Central memory CD8-positive, alpha-beta T cell (primary cell): ENCODE measurements around the gene SEMA5A.

Experiments
- ATAC-seq: fragments of 150-1000 bp; cut with Tn5 transposase; replicated peaks from 2 replicates; pipeline ENCODE4 v1.10.0; 2022; ENCODE audit warnings: mild to moderate bottlenecking, moderate FRiP score, moderate number of reproducible peaks; ENCODE audit not compliant: poor library complexity, severe bottlenecking; ENCODE audit errors: extremely low read depth
- DNase-seq, 2 donors: peaks; one replicate each; pipeline ENCODE4 v3.0.0; 2021; ENCODE audit warnings: low spot score in 2 of 2
- H3K27ac Mint-ChIP-seq: one replicate; pipeline ENCODE4 v1.8.0; 2022; ENCODE audit warnings: low read depth, mild to moderate bottlenecking, moderate library complexity, mixed read lengths
- H3K27me3 Mint-ChIP-seq: one replicate; pipeline ENCODE4 v1.8.0; 2022; ENCODE audit warnings: mixed read lengths
- H3K36me3 Mint-ChIP-seq: one replicate; pipeline ENCODE4 v1.8.0; 2022; ENCODE audit warnings: mild to moderate bottlenecking, moderate library complexity, mixed read lengths; ENCODE audit not compliant: insufficient read depth
- H3K4me1 Mint-ChIP-seq: one replicate; pipeline ENCODE4 v1.8.0; 2022; ENCODE audit warnings: mixed read lengths
- H3K4me3 Mint-ChIP-seq: one replicate; pipeline ENCODE4 v1.8.0; 2022; ENCODE audit warnings: mild to moderate bottlenecking, moderate library complexity, mixed read lengths
- H3K9me3 Mint-ChIP-seq: one replicate; pipeline ENCODE4 v1.8.0; 2022; ENCODE audit warnings: mixed read lengths

Gene SEMA5A

DNA sequence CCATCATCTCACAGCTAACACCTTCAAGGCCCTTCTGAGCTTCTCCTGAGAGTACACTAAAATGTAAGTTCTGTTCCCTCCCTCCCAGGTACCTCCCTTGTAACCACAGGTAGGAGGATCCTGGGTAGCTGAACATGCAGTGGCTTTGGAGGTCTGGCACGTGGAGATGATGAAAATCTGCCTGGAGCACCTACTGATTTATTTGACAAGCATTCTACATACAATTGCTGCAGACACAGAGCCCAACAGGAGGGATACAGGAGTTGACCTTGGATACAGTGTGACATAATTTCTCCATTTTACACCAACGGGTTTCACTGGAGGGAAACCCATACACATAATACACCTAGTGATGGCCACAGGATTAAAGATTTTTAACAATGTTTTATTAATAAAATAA is 478.7 kb downstream of the SEMA5A start:
- no peaks in the 10 kb centered on the region for H3K36me3 Mint-ChIP-seq
- H3K4me1 Mint-ChIP-seq = no peaks in the 10 kb centered on the region
- no peak for DNase-seq
- H3K4me3 Mint-ChIP-seq = no peak overlapping the region
- no peak for ATAC-seq
- no peaks in the 10 kb centered on the region for H3K27me3 Mint-ChIP-seq
- no peak overlapping the region for H3K27ac Mint-ChIP-seq
- H3K9me3 Mint-ChIP-seq = peaks cover 7% of the 10 kb centered on the region

DNA sequence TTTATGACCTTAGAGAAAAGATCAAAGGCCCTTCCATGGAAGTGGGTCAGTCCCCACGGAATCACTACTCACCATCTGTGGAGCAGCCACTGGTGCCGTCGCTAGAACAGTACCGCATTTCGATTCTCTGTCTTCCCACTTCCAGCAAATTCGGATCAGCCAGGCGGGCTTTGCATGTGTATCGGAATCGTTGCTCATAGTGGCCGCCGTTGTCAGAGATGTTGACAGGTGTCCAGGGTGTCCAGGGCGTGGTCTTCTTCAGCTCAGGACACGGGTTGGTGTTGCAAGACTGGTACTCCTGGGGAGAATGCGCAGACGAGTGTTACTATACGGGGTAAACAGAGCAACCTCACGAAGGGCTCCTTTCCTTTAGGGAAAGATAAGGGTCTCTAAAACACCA is 479.5 kb downstream of the SEMA5A start:
- peaks cover 1% of the 10 kb centered on the region for H3K36me3 Mint-ChIP-seq
- H3K4me1 Mint-ChIP-seq = no peaks in the 10 kb centered on the region
- H3K4me3 Mint-ChIP-seq = no peak overlapping the region
- DNase-seq (no peak), ATAC-seq (no peak)
- peaks cover 10% of the 10 kb centered on the region for H3K9me3 Mint-ChIP-seq
- H3K27me3 Mint-ChIP-seq = no peaks in the 10 kb centered on the region
- no peak overlapping the region for H3K27ac Mint-ChIP-seq

DNA sequence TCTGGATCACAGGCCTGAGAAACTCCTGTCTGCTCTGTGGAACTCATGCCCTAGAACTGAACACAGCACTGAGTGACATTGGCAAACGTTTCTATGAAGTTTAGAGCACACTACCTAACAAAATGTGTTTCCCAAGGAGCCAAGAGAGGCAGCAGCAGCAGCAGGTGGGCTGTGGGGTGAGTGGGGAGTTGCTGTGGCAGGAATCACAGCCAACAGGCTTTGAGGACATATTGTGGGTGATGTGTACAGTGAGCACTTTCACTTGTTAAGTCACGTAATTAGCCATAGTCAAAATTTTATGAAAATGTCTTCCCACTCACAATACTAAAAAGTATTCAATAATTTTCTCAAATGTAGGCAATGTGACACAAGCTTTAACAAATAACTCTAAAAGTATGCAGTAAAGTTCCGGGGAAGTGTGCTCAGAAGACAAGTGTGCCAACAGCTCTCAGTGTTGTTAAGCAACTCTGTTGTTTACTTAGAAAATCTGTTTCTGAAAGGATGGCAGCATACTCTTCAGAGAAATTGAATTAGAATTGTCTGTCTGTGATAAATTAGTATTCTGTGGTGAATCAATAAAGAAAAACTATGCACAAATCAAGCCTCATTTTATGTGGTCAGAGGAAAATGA is 482.1 kb downstream of the SEMA5A start:
- no peak overlapping the region for H3K27ac Mint-ChIP-seq
- ATAC-seq (no peak), DNase-seq (no peak)
- no peaks in the 10 kb centered on the region for H3K4me1 Mint-ChIP-seq
- H3K4me3 Mint-ChIP-seq = no peak overlapping the region
- H3K27me3 Mint-ChIP-seq = no peaks in the 10 kb centered on the region
- peaks cover 16% of the 10 kb centered on the region for H3K9me3 Mint-ChIP-seq
- peaks cover 1% of the 10 kb centered on the region for H3K36me3 Mint-ChIP-seq

DNA sequence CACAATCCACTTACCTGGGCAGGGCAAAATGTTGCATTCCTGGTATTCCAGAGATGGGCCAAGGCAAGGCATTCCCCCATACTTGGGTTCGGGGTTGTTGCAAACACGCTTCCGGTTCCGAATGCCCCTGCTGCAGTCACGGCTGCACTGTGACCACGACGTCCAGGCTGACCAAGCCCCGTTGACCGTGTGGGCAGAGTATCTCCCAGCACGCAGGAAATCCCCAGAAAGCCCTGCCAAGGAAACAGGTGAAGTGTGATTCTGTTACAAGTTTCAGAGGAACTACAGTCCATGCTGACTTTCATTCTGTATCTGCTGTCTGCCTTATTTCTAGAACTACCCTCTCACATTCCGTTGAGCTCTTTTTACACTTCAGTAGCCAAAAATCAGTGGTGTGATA is 483.0 kb downstream of the SEMA5A start:
- ATAC-seq (no peak), DNase-seq (no peak)
- Mint-ChIP-seq H3K27ac (no peak overlapping the region), H3K9me3 (peaks cover 14% of the 10 kb centered on the region), H3K36me3 (peaks cover 1% of the 10 kb centered on the region), H3K27me3 (no peaks in the 10 kb centered on the region), H3K4me3 (no peak overlapping the region), H3K4me1 (no peaks in the 10 kb centered on the region)

DNA sequence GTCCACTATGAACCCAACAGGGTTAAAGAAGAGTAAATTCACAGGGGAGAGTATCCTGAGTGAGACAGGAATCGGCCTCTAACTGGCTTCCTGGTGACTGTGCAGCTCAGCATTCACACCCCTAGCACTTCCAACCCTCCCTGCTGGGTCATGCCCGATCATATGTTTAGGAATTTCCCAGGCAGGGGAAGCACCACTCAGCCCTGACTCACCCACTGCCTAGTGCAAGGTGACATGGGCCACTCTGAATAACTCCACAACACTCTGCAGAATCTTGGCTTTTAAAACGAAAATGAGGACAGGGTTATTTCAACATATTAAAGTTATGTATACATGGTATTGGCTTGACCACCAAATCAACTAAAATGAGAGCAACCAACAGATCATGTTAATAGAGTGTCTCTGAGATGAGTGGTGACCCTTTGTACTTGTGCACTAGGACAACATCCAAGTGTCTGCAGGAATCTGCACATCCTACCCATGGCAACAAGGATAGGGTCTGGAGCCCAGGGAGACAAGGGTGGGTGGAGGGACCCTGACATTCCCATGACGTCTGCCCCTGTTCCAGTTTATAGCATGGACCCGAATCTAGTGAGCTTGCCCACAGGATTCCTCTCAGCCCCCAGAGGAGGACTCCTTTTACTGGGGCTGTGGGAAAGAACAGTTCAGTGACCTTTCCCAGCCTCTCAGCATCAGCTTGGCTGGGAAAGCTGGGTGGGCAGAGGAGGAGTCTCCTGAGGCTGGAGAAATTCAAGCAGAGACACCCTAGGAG is 485.8 kb downstream of the SEMA5A start:
- no peak for ATAC-seq
- H3K27ac Mint-ChIP-seq = no peak overlapping the region
- no peaks in the 10 kb centered on the region for H3K4me1 Mint-ChIP-seq
- peaks cover 1% of the 10 kb centered on the region for H3K36me3 Mint-ChIP-seq
- peaks cover 9% of the 10 kb centered on the region for H3K9me3 Mint-ChIP-seq
- H3K27me3 Mint-ChIP-seq = no peaks in the 10 kb centered on the region
- no peak for DNase-seq
- H3K4me3 Mint-ChIP-seq = no peak overlapping the region

DNA sequence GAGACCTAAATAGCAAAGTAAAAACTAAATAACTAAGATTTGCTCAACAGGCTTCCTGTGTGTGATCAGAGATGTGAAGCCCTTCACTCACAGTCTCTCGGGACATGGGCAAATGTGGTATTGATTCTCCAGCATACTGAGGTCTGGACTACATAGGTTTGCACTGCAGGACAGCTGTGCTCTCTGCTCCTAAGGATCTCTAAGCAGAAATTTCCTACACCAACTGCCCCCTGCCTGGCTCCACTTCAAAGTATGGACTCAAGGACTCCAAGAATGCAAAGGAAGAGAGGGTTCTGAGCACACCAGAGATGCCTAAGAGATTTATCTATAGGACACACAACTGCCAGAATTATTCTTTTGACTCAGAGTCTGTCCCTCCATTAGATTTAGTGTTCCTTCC is 487.2 kb downstream of the SEMA5A start:
- no peaks in the 10 kb centered on the region for H3K4me1 Mint-ChIP-seq
- DNase-seq (no peak), ATAC-seq (no peak)
- no peak overlapping the region for H3K4me3 Mint-ChIP-seq
- H3K9me3 Mint-ChIP-seq = peaks cover 9% of the 10 kb centered on the region
- H3K27me3 Mint-ChIP-seq = no peaks in the 10 kb centered on the region
- H3K27ac Mint-ChIP-seq = no peak overlapping the region
- H3K36me3 Mint-ChIP-seq = peaks cover 1% of the 10 kb centered on the region

DNA sequence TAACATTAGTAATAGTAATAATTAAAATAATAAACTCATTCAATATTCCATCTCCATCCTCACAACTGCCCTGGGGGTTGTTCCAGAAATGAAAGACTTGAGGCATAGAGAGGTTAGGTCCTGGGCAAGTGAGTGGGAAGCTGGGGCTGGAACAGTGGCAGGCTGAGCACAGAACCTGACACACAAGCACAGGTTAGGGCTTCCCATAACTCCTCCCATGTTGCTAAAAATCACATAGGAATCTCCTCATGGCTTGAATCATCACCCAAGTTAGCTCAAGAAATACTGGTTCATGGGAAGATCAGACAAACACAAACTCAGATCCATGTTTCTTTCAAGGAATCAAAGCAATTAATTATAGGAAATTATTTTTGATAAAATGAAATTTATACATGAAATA is 487.7 kb downstream of the SEMA5A start:
- ATAC-seq (no peak), DNase-seq (no peak)
- Mint-ChIP-seq H3K4me3 (no peak overlapping the region), H3K4me1 (no peaks in the 10 kb centered on the region), H3K9me3 (peaks cover 9% of the 10 kb centered on the region), H3K27me3 (no peaks in the 10 kb centered on the region), H3K36me3 (peaks cover 1% of the 10 kb centered on the region), H3K27ac (no peak overlapping the region)

DNA sequence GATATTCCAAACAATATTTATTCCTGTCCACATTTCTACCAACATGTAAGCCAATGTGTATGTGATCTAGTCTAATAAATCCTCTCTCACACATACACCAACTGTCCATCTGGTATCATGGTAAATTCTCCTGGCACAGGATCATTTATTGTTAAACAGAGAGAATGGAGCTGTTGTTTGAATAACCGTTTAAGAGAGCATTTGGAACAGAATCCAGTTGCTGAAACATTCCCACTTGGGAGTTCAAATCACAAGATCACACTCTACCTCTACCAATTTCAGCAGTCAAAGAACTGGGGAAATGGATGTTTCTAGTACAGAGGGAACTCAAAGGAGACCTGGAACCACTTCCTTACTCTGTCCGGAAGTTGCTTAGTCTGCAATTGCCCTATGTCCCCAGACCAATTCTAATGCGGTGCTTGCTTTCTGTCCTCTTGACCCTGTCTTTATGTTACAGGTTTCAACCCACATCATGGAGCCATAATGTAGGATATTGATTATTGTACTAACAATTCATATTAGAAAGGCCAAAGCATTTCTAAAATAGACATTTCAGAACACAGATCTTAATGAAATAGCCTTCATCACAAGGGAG is 488.4 kb downstream of the SEMA5A start:
- Mint-ChIP-seq H3K36me3 (peaks cover 1% of the 10 kb centered on the region), H3K27ac (no peak overlapping the region), H3K4me1 (no peaks in the 10 kb centered on the region), H3K27me3 (no peaks in the 10 kb centered on the region), H3K4me3 (no peak overlapping the region), H3K9me3 (peaks cover 10% of the 10 kb centered on the region)
- DNase-seq = no peak
- ATAC-seq = no peak

DNA sequence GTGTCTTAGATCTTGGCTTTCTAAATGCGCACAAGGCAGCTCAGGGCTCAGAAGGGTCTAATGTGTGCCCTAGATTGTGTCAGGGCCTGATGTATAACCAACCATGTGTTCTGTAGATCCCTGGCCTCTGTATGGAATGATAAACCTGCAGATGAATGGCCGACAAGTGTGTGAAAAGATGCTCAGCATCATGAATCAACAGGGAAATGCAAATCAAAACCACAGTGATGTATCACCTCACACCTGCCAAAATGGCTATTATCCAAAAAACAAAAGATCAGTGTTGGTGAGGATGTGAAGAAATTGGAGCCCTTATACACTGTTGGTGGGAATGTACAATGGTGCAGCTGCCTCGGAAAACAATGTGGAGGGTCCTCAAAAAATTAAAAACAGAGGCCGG is 489.8 kb downstream of the SEMA5A start:
- no peak overlapping the region for H3K4me3 Mint-ChIP-seq
- H3K4me1 Mint-ChIP-seq = no peaks in the 10 kb centered on the region
- DNase-seq (no peak), ATAC-seq (no peak)
- H3K27ac Mint-ChIP-seq = no peak overlapping the region
- H3K27me3 Mint-ChIP-seq = no peaks in the 10 kb centered on the region
- H3K9me3 Mint-ChIP-seq = peaks cover 7% of the 10 kb centered on the region
- H3K36me3 Mint-ChIP-seq = no peaks in the 10 kb centered on the region

DNA sequence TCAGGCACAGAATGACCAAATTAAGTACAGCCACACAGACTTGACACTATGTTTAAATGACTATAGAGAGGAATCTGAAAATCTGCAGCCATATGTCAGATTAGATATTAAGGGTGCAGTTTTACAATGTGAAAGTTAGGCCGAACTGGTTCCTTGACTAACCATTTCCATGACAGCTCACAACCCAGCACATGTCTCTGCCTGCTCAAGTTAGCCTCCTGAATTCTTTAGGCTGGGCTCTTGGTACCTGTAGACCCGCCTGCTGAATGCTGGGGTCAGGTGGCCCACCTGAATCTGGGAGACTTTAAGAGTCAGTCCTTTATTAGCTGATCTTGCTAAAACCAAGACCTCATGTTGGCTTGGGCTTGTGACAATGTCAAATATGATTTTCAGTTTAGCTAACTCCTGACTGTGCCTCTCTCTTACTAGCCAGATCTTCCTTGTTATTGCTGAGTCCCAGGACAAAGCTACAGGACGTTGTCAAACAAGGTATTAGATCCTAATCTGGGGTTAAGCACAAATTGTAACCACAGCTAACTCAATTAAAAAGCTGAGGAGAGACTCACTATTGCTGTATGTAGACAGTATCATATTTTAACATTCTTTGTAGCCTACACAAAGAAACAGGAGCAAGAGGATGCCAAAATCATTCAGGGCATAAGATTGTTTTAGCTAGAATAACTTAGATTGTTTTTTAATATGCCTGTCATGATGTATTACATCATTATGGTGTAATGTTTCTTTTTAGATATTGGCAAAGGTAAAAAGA is 490.9 kb downstream of the SEMA5A start:
- H3K27me3 Mint-ChIP-seq = no peaks in the 10 kb centered on the region
- DNase-seq = no peak

DNA sequence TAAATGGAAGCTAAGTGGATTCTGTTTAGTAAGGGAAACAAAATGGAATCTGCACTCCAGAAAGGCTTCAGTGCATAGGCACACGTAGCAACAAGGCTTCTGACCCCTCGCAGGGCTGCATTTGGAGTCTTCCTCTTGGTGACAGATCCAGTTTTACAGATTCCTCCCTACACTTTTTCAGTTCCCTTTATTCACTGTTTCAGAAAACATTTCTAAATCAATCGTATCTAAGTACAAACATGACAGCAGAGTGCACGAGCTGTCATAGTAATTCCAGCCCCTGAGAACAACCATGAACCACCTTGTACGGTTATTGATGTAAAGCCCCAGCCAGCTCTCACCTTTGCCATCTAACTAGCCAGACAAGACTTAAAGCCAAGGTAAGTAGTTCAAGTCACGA is 491.6 kb downstream of the SEMA5A start:
- Mint-ChIP-seq H3K4me1 (no peaks in the 10 kb centered on the region), H3K36me3 (no peaks in the 10 kb centered on the region), H3K27ac (no peak overlapping the region), H3K4me3 (no peak overlapping the region), H3K9me3 (peaks cover 4% of the 10 kb centered on the region), H3K27me3 (no peaks in the 10 kb centered on the region)
- DNase-seq (no peak), ATAC-seq (no peak)

More for the DNA sequence above, 490.9 kb downstream of the SEMA5A start:
- ATAC-seq = no peak
- peaks cover 4% of the 10 kb centered on the region for H3K9me3 Mint-ChIP-seq
- no peak overlapping the region for H3K27ac Mint-ChIP-seq
- H3K4me3 Mint-ChIP-seq = no peak overlapping the region
- H3K4me1 Mint-ChIP-seq = no peaks in the 10 kb centered on the region
- H3K36me3 Mint-ChIP-seq = no peaks in the 10 kb centered on the region

DNA sequence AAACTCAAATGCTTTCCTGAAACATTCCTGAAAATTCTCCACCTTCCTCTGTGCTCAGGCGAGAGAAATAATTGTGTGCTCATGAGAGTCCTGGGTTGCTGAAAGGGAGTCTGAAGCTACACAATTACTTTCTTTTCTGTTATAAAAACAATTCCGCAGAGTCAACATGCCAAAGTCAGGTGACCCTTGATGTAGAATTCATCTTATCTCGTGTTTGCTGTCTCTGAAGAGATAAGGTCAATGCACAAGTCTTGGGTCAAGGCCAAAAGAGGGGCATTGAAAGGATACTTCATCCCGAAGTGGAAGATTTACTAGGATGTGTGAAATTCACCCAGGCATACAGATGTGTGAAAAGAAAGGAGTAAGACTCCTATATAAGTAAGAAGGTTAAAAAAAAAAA is 493.5 kb downstream of the SEMA5A start:
- no peak for ATAC-seq
- Mint-ChIP-seq H3K4me3 (no peak overlapping the region), H3K27ac (no peak overlapping the region), H3K36me3 (peaks cover 2% of the 10 kb centered on the region), H3K9me3 (peaks cover 4% of the 10 kb centered on the region), H3K27me3 (no peaks in the 10 kb centered on the region), H3K4me1 (no peaks in the 10 kb centered on the region)
- no peak for DNase-seq
